Adipose tissue (tissue), 3 donors: ENCODE measurements around the gene FAM50A. TPM values are rescaled to one million over a fixed set of nuclear protein-coding genes. Genes with fewer than 3 reads are reported as not detected.

Experiments
- H3K27ac ChIP-seq: one replicate; pipeline ENCODE4 v1.5.1; 2013; ENCODE audit warnings: low read depth, low read length
- WGBS, 3 donors: extraction: QIAGEN DNeasy Blood & Tissue Kit; methylation state at CpG; one replicate each; pipeline ENCODE4 v1.1.7; 2013; 5-methylcytosine and 5-hydroxymethylcytosine counted together
- polyA plus RNA-seq, 3 donors: library from polyadenylated mRNA; stranded (reverse); fragments of 200-250 nt; gene quantifications; one replicate each; pipeline ENCODE4 v1.2.3, GENCODE V29; 2013
- donor health status: healthy with polysubstance abuse.
- donor health status: Bipolar disorder and iron deficiency.
- donor health status: healthy.

The FAM50A gene
- polyA plus RNA-seq, 3 donors = 52.0 to 111 (median 106) TPM

DNA sequence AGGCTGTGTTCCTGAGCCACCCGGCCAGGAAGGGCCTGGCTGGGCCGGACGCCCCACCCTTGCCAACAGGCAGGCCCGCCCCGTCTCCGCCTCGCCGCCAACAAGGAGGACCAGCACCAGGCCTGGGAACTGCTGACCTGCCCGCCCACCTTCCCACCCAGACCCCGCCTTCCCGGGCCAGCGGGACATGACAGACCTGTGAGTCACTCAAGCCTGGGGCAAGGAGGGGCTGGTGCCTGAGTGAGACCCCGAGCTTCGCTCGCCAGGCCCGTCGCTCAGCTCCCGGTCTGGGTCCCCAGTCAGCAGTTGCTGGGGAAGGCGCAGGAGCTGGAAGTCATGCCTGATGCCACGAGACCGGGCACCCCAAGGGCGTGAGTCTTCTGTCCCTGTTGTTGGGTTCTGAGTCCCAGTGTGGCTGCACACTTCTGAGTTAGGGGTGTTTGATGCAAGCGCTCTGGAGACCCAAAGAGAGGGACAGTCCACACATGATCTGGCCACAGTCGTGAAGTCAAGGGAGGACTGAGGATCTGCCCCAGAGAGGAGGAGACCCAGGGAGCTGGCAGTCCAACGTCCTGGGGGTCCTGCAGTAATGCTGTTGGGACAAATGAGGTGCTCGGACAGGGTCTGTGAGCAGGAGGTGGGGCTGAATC, 34.6 kb upstream of the FAM50A start, which contains the start of gene DNASE1L1:
DNASE1L1 (minus strand) TSS at position 33 of the 650 bp plus-strand sequence. CDS start 3,686 bp downstream, outside the sequence.
- no peak within 1 kb of the TSS for H3K27ac ChIP-seq

GRCh38 chrX:154411981-154412340, 32.0 kb upstream of the FAM50A start:
- no peak overlapping the region for H3K27ac ChIP-seq
- 1 to 49% (median 1%) methylated on average over 16 to 28 of the region's 29 CpGs for WGBS, 3 donors

More for the DNA sequence above, 34.6 kb upstream of the FAM50A start, which contains the start of gene DNASE1L1:
- 27 to 54% (median 49%) methylated on average over 24 to 26 of the region's 26 CpGs for whole genome bisulfite sequencing, 3 donors

DNA sequence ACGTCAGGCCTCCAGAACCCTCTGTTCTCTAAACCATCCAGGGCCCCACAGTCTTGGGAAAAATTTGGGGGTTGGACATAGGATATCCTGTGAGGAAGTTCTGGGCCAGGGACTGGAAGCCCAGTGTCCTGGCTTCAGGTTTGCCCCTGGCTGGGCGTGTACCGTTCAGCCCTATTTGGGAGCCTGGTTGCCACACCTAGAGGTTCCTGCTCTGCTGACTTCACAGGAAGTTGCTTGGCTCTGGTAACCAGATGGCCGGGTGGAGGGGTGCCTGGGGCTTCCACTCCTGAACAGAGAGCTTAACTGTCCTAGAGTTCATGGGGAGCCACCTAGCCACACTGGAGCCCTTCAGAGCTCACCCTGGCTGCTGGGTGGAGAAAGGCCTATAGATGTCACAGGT, 31.5 kb upstream of the FAM50A start:
- WGBS, 3 donors = 15 to 37% (median 22%) methylated on average over 4 of the region's 4 CpGs
- no peak overlapping the region for H3K27ac ChIP-seq

GRCh38 chrX:154413142-154413541, 30.8 kb upstream of the FAM50A start:
- no peak overlapping the region for H3K27ac ChIP-seq
- WGBS, 3 donors = 66 to 69% (median 67%) methylated on average over 7 to 8 of the region's 8 CpGs

- WGBS, 3 donors = 69 to 94% (median 84%) methylated on average over 7 of the region's 7 CpGs
- H3K27ac ChIP-seq = no peak overlapping the region
These were observed 26.8 kb upstream of the FAM50A start for GRCh38 chrX:154417157-154417556.

DNA sequence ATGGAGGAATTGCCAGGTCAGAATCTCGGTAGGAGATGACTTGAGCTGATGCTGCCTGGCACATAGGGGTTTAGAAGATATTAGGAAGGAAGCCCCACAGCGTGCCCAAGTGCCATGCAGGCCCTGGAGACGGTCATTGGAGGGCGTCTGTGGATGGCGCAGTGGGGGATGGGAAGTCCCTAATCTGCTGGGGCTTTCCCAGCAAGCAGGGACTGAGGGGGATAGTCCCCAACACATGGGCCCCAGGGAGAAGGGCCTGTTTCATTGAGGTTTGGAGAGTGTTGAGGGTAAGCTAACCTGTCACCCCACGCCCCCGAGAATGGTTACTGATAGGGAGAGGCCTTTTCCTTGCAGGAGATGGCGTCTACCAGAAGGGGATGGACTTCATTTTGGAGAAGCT, 24.8 kb upstream of the FAM50A start:
- H3K27ac ChIP-seq = no peak overlapping the region
- WGBS, 3 donors = 85 to 92% (median 89%) methylated on average over 6 to 8 of the region's 8 CpGs

GRCh38 chrX:154419688-154420401, 24.1 kb upstream of the FAM50A start:
- no peak overlapping the region for H3K27ac ChIP-seq
- 49 to 74% (median 68%) methylated on average over 11 to 19 of the region's 19 CpGs for WGBS, 3 donors

DNA sequence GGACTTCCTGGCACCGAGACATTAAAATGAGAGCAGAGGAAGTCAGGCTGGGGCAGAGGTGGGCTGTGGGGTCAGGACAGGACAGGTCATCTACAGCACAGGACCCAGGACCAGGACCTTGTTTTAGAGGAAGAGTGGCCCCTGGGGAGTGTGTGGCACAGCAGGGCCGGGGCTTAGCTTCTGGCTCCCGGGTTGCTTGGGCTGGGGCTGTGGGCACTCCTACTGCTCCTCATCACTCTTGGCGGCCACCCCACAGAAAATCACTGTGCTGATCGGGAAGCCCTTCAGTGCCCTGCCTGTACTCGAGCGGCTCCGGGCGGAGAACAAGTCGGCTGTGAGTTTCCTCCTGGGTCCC, 23.6 kb upstream of the FAM50A start:
- H3K27ac ChIP-seq = no peak overlapping the region
- WGBS, 3 donors = 77 to 79% (median 77%) methylated on average over 2 to 10 of the region's 10 CpGs

DNA sequence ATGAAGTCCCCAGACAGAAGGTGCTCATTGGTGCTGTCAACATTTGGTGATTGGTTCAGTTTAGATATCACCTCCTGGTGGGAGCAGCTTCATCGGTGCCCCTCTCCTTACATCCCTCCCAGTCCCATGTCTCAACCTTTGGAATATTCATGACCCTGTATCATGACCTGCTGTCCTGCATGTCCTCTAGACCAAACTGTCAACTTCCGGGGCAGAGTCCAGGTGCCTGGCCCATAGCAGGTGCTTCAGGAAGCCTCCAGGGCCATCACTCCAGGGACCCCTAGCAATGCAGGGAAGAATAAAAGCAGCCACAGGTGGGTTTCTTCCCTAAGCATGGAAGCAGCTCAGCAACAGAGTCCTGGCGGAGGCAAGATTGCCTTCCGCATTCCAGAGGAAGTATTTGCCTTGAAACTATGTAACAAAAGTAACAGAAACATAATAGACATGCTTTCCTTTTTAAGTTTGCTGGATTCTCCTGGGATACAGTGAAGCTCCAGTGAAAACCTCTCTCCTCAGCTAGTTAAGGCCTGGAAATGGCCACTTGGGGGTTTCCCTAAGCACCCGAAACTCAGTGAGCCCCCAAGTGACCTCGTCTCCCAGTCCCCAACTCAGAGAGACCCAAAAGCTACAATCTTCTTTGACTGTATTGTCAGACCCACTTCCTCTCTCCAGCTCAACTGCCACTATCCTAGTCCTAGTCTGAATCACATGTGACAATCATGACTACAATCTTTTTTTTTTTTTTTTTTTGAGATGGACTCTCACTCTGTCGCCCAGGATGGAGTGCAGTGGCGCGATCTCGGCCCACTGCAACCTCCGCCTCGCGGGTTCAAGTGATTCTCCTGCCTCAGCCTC, 16.8 kb upstream of the FAM50A start:
- 69 to 85% (median 81%) methylated on average over 13 of the region's 13 CpGs for WGBS, 3 donors
- no peak overlapping the region for H3K27ac ChIP-seq

DNA sequence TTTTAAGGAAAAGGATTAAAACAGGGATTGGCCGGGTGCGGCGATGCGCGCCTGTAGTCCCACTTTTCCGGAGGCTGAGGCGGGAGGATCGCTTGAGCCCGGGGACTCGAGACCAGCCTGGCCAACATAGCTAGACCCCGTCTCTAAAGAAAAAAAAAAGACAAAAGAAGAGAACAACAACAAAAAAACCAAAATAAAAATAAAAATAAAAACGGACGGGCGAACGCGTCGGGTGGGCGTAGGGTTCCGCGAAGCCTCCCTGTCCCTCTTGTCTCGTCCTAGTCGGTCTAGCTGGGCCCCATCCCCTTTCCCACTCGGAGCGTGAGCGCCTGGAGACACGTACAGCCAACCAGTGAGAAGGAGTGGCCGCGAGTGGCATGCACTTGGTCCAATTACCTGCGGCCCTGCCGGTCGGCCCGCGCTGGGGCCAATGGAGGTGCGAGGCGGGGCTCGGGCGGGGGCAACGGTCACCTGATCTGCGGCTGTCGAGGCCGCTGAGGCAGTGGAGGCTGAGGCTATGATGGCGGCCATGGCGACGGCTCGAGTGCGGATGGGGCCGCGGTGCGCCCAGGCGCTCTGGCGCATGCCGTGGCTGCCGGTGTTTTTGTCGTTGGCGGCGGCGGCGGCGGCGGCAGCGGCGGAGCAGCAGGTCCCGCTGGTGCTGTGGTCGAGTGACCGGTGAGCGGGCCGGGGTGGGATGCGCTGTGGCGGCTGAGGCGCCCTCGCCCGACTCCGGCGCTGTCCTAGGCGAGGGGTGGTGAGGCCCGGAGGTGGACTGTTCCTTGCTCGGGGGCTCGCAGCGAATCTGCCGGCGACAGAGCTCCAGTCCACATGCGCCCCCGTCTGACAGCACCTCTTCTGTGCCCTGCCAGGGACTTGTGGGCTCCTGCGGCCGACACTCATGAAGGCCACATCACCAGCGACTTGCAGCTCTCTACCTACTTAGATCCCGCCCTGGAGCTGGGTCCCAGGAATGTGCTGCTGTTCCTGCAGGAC, 15.5 kb upstream of the FAM50A start, which contains the start of gene ATP6AP1:
ATP6AP1 (plus strand) TSS at position 502 of the 996 bp plus-strand sequence; CDS start at position 518, 16 bp downstream.
- no peak within 1 kb of the TSS for H3K27ac ChIP-seq
- WGBS, 3 donors = 8 to 35% (median 23%) methylated on average over 33 to 87 of the region's 87 CpGs

- WGBS, 3 donors = 73 to 86% (median 81%) methylated on average over 2 of the region's 2 CpGs
- H3K27ac ChIP-seq = no peak overlapping the region
These were observed 14.2 kb upstream of the FAM50A start for GRCh38 chrX:154429711-154430110.

- H3K27ac ChIP-seq = no peak overlapping the region
- WGBS, 3 donors = 52 to 74% (median 55%) methylated on average over 6 of the region's 6 CpGs
These were observed 13.5 kb upstream of the FAM50A start for GRCh38 chrX:154430479-154430878.

- no peak overlapping the region for H3K27ac ChIP-seq
- 43 to 74% (median 61%) methylated on average over 6 to 7 of the region's 7 CpGs for WGBS, 3 donors
These were observed 13.0 kb upstream of the FAM50A start for GRCh38 chrX:154430916-154431315.

GRCh38 chrX:154431341-154431740, 12.6 kb upstream of the FAM50A start:
- no peak overlapping the region for H3K27ac ChIP-seq
- WGBS, 3 donors = 53 to 64% (median 63%) methylated on average over 5 of the region's 5 CpGs

DNA sequence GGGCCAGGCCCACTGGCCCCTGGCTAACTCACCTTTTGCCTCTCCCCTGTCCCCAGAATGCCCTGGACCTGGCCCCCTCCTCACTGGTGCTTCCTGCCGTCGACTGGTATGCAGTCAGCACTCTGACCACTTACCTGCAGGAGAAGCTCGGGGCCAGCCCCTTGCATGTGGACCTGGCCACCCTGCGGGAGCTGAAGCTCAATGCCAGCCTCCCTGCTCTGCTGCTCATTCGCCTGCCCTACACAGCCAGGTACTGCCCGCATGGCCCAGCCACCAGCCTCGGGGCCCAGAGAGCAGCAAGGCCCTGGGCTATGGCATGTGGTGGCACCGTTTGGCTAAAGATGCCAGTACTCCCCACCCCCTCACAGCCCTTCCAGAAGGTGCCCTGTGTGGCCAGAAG, 11.7 kb upstream of the FAM50A start:
- 85 to 94% (median 93%) methylated on average over 6 to 8 of the region's 8 CpGs for WGBS, 3 donors
- no peak overlapping the region for H3K27ac ChIP-seq

GRCh38 chrX:154433605-154434004, 10.3 kb upstream of the FAM50A start:
- 84 to 94% (median 91%) methylated on average over 7 of the region's 7 CpGs for WGBS, 3 donors
- H3K27ac ChIP-seq = no peak overlapping the region

- H3K27ac ChIP-seq = no peak overlapping the region
- WGBS, 3 donors = 79 to 96% (median 92%) methylated on average over 7 of the region's 7 CpGs
These were observed 9.4 kb upstream of the FAM50A start for GRCh38 chrX:154434394-154435168.
